ENCODE results near the gene HIVEP2. TPM values are rescaled to one million over a fixed set of nuclear protein-coding genes. Genes with fewer than 3 reads are reported as not detected.
"Not testable (repeated sequence)": the region's sequence is repeated elsewhere in the genome, so short reads cannot be mapped to it uniquely, and the experiment has no call there.

HIVEP2 gene
- total and polyA plus RNA-seq, 4 donors: 3.0 to 23.8 (median 11.2) TPM

DNA sequence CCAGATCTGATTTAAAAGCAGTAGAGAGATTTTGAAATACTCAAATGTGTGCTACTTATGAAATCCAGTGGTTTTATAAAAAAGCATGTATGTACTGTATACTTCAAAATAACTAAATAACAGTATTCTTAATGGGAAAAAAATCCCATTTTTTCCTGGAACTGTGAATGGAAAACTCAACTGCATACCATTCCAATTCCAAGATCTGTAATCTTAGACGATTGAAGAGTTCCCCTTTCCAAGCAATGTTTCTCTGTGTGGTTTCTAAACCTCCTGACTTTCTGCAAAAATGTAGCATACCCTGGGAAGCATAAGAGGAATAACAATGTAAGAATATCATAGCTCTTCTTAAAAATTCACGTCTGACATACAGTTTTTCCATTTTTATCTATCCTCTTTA lies 40.3 kb upstream of the HIVEP2 start:
- DNase-seq: peak in 1 of 3 donors; percentile 16
- no peaks in the 10 kb centered on the region for H3K4me1 ChIP-seq (ENCODE audit: control insufficient read depth in 5 of 5, insufficient read depth in 5 of 5, low read length in 5 of 5)
- H3K4me3 ChIP-seq: no peak overlapping the region
- TF ChIP-seq, protein P1, sequence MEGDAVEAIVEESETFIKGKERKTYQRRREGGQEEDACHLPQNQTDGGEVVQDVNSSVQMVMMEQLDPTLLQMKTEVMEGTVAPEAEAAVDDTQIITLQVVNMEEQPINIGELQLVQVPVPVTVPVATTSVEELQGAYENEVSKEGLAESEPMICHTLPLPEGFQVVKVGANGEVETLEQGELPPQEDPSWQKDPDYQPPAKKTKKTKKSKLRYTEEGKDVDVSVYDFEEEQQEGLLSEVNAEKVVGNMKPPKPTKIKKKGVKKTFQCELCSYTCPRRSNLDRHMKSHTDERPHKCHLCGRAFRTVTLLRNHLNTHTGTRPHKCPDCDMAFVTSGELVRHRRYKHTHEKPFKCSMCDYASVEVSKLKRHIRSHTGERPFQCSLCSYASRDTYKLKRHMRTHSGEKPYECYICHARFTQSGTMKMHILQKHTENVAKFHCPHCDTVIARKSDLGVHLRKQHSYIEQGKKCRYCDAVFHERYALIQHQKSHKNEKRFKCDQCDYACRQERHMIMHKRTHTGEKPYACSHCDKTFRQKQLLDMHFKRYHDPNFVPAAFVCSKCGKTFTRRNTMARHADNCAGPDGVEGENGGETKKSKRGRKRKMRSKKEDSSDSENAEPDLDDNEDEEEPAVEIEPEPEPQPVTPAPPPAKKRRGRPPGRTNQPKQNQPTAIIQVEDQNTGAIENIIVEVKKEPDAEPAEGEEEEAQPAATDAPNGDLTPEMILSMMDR (IDR thresholded peaks at IDR 0.05; ENCODE audit: control extremely low read depth, extremely low read depth): no peak
- H3K27ac ChIP-seq (ENCODE audit: low read depth in 1 of 2, low read length in 1 of 2): no peak overlapping the region
- no peak for ATAC-seq (ENCODE audit: insufficient read depth, low FRiP score)
- no peaks in the 10 kb centered on the region for H3K27me3 ChIP-seq (ENCODE audit: control insufficient read depth in 3 of 3, insufficient read depth in 3 of 3, low read length in 2 of 3)
- peaks cover 0 to 2% (median 0%) of the 10 kb centered on the region in 4 donors for H3K9me3 ChIP-seq (ENCODE audit: control insufficient read depth in 4 of 4, insufficient read depth in 3 of 4, low read length in 3 of 4)
- 54 to 65% methylated on average over 2 of the region's 2 CpGs for WGBS, 2 donors
- H3K36me3 ChIP-seq (ENCODE audit: control insufficient read depth in 4 of 4, insufficient read depth in 4 of 4, low read length in 4 of 4): no peaks in the 10 kb centered on the region
- H3K9ac ChIP-seq (ENCODE audit: insufficient read depth in 1 of 2, low read length in 2 of 2): no peak overlapping the region

GRCh38 chr6:142984386-142984785 lies 39.4 kb upstream of the HIVEP2 start:
- no peaks in the 10 kb centered on the region for H3K36me3 ChIP-seq (ENCODE audit: control insufficient read depth in 4 of 4, insufficient read depth in 4 of 4, low read length in 4 of 4)
- H3K9me3 ChIP-seq (ENCODE audit: control insufficient read depth in 4 of 4, insufficient read depth in 3 of 4, low read length in 3 of 4): peaks cover 0 to 2% (median 0%) of the 10 kb centered on the region in 4 donors
- H3K27me3 ChIP-seq (ENCODE audit: control insufficient read depth in 3 of 3, insufficient read depth in 3 of 3, low read length in 2 of 3): no peaks in the 10 kb centered on the region
- TF ChIP-seq, protein P1 (IDR thresholded peaks at IDR 0.05; ENCODE audit: control extremely low read depth, extremely low read depth): no peak
- ATAC-seq (ENCODE audit: insufficient read depth, low FRiP score) (no peak), DNase-seq (no peak)
- H3K4me1 ChIP-seq (ENCODE audit: control insufficient read depth in 5 of 5, insufficient read depth in 5 of 5, low read length in 5 of 5): no peaks in the 10 kb centered on the region
- no peak overlapping the region for H3K9ac ChIP-seq (ENCODE audit: insufficient read depth in 1 of 2, low read length in 2 of 2)
- no peak overlapping the region for H3K27ac ChIP-seq (ENCODE audit: low read depth in 1 of 2, low read length in 1 of 2)
- no peak overlapping the region for H3K4me3 ChIP-seq
- WGBS, 2 donors: 87 to 93% methylated on average over 3 of the region's 3 CpGs

GRCh38 chr6:142975365-142975764 lies 30.4 kb upstream of the HIVEP2 start:
- Histone ChIP-seq H3K27ac (ENCODE audit: low read depth in 1 of 2, low read length in 1 of 2) (no peak overlapping the region), H3K27me3 (ENCODE audit: control insufficient read depth in 3 of 3, insufficient read depth in 3 of 3, low read length in 2 of 3) (no peaks in the 10 kb centered on the region), H3K4me3 (no peak overlapping the region), H3K4me1 (ENCODE audit: control insufficient read depth in 5 of 5, insufficient read depth in 5 of 5, low read length in 5 of 5) (no peaks in the 10 kb centered on the region), H3K9me3 (ENCODE audit: control insufficient read depth in 4 of 4, insufficient read depth in 3 of 4, low read length in 3 of 4) (no peaks in the 10 kb centered on the region), H3K36me3 (ENCODE audit: control insufficient read depth in 4 of 4, insufficient read depth in 4 of 4, low read length in 4 of 4) (no peaks in the 10 kb centered on the region), H3K9ac (ENCODE audit: insufficient read depth in 1 of 2, low read length in 2 of 2) (no peak overlapping the region)
- DNase-seq (no peak), ATAC-seq (ENCODE audit: insufficient read depth, low FRiP score) (no peak)
- TF ChIP-seq, protein P1 (IDR thresholded peaks at IDR 0.05; ENCODE audit: control extremely low read depth, extremely low read depth): no peak
- WGBS, 2 donors: 87 to 89% methylated on average over 3 of the region's 3 CpGs

GRCh38 chr6:142970941-142971340 lies 26.0 kb upstream of the HIVEP2 start:
- H3K9me3 ChIP-seq (ENCODE audit: control insufficient read depth in 4 of 4, insufficient read depth in 3 of 4, low read length in 3 of 4); H3K27me3 ChIP-seq (ENCODE audit: control insufficient read depth in 3 of 3, insufficient read depth in 3 of 3, low read length in 2 of 3); H3K36me3 ChIP-seq (ENCODE audit: control insufficient read depth in 4 of 4, insufficient read depth in 4 of 4, low read length in 4 of 4); H3K4me1 ChIP-seq (ENCODE audit: control insufficient read depth in 5 of 5, insufficient read depth in 5 of 5, low read length in 5 of 5); DNase-seq; H3K9ac ChIP-seq (ENCODE audit: insufficient read depth in 1 of 2, low read length in 2 of 2); ATAC-seq (ENCODE audit: insufficient read depth, low FRiP score); H3K27ac ChIP-seq (ENCODE audit: low read depth in 1 of 2, low read length in 1 of 2); H3K4me3 ChIP-seq: not testable (repeated sequence)
- 91 to 97% methylated on average over 3 of the region's 3 CpGs for WGBS, 2 donors

Data from lung (tissue), 12 donors.